Upper lobe of left lung (tissue), 4 donors: ENCODE measurements around the gene IRF6.

ENCODE experiments used
- POLR2A ChIP-seq, 4 donors: fragments of 450-650 bp; IDR thresholded peaks; one replicate each; pipeline ENCODE4 v1.5.1; 2016 to 2017; ENCODE audit warnings: antibody characterized with exemption in 4 of 4, mild to moderate bottlenecking in 2 of 4
- POLR2AphosphoS5 ChIP-seq, 2 donors: sonication (generic); formaldehyde crosslinking; IDR thresholded peaks; one replicate each; pipeline ENCODE4 v1.5.1; 2017; ENCODE audit warnings: antibody characterized with exemption in 2 of 2
- TF ChIP-seq, protein P1 (sequence below), 6 experiments: fragments of 450-650 bp in 4 of 6; fragments of 200-600 bp in 2 of 6; sonication (generic) in 2 of 6; IDR thresholded peaks; one replicate each; pipeline ENCODE4 v1.5.1; 2016 to 2019; ENCODE audit warnings: antibody characterized with exemption in 6 of 6

DNA sequence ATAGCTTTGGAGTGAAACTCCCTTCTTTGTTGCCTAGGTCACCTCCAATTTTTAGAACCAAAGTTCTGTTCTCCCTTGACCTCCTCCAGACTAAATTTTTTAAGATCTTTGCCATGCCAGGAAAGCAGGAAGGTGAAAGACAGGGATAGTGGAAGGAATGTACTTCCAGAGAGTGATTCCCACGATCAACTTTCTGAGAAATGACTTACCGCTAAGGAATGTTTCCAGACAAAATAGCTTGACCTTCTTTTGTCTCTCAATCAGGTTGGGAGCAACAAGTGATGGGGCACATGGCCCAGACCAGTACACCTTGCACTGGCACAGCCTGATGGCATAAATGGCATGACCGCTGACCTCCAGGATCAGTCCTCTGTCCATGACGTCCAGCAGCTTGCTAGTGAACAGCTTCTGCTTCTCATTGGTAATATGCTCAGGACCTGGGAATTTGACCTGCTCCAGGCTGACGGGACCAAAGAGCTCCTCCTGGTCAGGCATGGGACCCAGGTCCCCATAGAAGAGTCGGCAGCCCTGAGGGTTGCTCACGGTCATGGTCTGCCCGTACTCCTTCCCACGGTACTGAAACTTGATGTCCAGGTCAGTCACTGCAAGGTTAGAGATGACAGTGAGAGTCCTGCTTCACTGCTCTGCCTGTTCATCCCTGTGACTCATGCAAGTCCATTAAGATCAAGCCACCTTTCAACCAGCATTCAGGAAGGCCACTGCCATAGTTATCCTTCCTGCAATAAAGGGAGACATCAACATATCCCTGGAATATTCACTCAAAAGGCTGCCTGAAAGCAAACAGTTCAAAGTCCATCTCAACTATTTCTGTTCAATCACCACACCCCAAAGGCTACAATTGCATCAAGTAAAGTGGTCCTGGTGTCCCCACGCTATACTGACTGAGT, 15.4 kb downstream of the IRF6 start:
- no peak for TF ChIP-seq POLR2AphosphoS5 (IDR thresholded peaks at IDR 0.05)
- TF ChIP-seq, protein P1, sequence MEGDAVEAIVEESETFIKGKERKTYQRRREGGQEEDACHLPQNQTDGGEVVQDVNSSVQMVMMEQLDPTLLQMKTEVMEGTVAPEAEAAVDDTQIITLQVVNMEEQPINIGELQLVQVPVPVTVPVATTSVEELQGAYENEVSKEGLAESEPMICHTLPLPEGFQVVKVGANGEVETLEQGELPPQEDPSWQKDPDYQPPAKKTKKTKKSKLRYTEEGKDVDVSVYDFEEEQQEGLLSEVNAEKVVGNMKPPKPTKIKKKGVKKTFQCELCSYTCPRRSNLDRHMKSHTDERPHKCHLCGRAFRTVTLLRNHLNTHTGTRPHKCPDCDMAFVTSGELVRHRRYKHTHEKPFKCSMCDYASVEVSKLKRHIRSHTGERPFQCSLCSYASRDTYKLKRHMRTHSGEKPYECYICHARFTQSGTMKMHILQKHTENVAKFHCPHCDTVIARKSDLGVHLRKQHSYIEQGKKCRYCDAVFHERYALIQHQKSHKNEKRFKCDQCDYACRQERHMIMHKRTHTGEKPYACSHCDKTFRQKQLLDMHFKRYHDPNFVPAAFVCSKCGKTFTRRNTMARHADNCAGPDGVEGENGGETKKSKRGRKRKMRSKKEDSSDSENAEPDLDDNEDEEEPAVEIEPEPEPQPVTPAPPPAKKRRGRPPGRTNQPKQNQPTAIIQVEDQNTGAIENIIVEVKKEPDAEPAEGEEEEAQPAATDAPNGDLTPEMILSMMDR (IDR thresholded peaks at IDR 0.05): no peak
- TF ChIP-seq POLR2A (IDR thresholded peaks at IDR 0.05): no peak
